Progenitor cell of endocrine pancreas (in vitro differentiated cells): Measurements from ENCODE around the gene CPNE4. TPM values are rescaled to one million over a fixed set of nuclear protein-coding genes. Genes with fewer than 3 reads are reported as not detected.
"Not testable (repeated sequence)": the region's sequence is repeated elsewhere in the genome, so short reads cannot be mapped to it uniquely, and the experiment has no call there.

Experiments used
- DNase-seq: peaks from one replicate; pipeline ENCODE4 v3.0.0; 2021; ENCODE audit warnings: low spot score; ENCODE audit not compliant: unreplicated experiment
- H3K27ac Mint-ChIP-seq: 2 replicates; pipeline ENCODE4 v1.8.0; 2021; ENCODE audit warnings: mild to moderate bottlenecking, moderate library complexity, mixed read lengths
- H3K27me3 Mint-ChIP-seq: 2 replicates; pipeline ENCODE4 v1.8.0; 2021; ENCODE audit warnings: mixed read lengths
- H3K36me3 Mint-ChIP-seq: 2 replicates; pipeline ENCODE4 v1.8.0; 2022; ENCODE audit warnings: mixed read lengths; ENCODE audit not compliant: insufficient read depth
- H3K4me1 Mint-ChIP-seq: 2 replicates; pipeline ENCODE4 v1.8.0; 2021; ENCODE audit warnings: low read depth, mixed read lengths
- H3K4me3 Mint-ChIP-seq: 2 replicates; pipeline ENCODE4 v1.8.0; 2021; ENCODE audit warnings: low read depth, mild to moderate bottlenecking, moderate library complexity, mixed read lengths
- H3K9me3 Mint-ChIP-seq: 2 replicates; pipeline ENCODE4 v1.8.0; 2021; ENCODE audit warnings: low read depth, mixed read lengths
- CTCF ChIP-seq: fragments of 200-600 bp; sonication (generic); IDR thresholded peaks from one replicate; pipeline ENCODE4 v1.5.0; 2021; ENCODE audit warnings: antibody characterized with exemption, mild to moderate bottlenecking; ENCODE audit not compliant: unreplicated experiment
- microRNA-seq: library from miRNA; unstranded; fragments of <30 nt; microRNA quantifications from one replicate; pipeline ENCODE4 v1.1.0, GENCODE V29; 2020; ENCODE audit warnings: borderline number of aligned reads; ENCODE audit not compliant: unreplicated experiment
- total RNA-seq: library from RNA; stranded (reverse); gene quantifications from 2 replicates; pipeline ENCODE4 v1.2.1, GENCODE V29; 2021

Gene CPNE4
- total RNA-seq, 1 donor from 2014 or later: 5.5 TPM

GRCh38 chr3:131491775-131492174 is 543.0 kb downstream of the CPNE4 start:
- Mint-ChIP-seq H3K27ac (no peak overlapping the region), H3K27me3 (no peaks in the 10 kb centered on the region), H3K36me3 (peaks cover 16% of the 10 kb centered on the region), H3K4me1 (no peaks in the 10 kb centered on the region), H3K4me3 (no peak overlapping the region), H3K9me3 (no peaks in the 10 kb centered on the region)
- TF ChIP-seq CTCF: no peak
- no peak for DNase-seq

- Mint-ChIP-seq H3K4me1 (no peaks in the 10 kb centered on the region), H3K27me3 (no peaks in the 10 kb centered on the region), H3K36me3 (peaks cover 16% of the 10 kb centered on the region), H3K9me3 (no peaks in the 10 kb centered on the region), H3K4me3 (no peak overlapping the region), H3K27ac (no peak overlapping the region)
- no peak for DNase-seq
- TF ChIP-seq CTCF: no peak
These were observed 543.7 kb downstream of the CPNE4 start for GRCh38 chr3:131491084-131491483.

- H3K4me1 Mint-ChIP-seq, DNase-seq, H3K9me3 Mint-ChIP-seq, H3K4me3 Mint-ChIP-seq, H3K27ac Mint-ChIP-seq, H3K27me3 Mint-ChIP-seq: not testable (repeated sequence)
- H3K36me3 Mint-ChIP-seq: peaks cover 12% of the 10 kb centered on the region
These were observed 548.3 kb downstream of the CPNE4 start for GRCh38 chr3:131486545-131486944.

GRCh38 chr3:131485119-131485518 is 549.7 kb downstream of the CPNE4 start:
- DNase-seq: no peak
- no peak for TF ChIP-seq CTCF
- Mint-ChIP-seq H3K9me3 (no peaks in the 10 kb centered on the region), H3K4me1 (no peaks in the 10 kb centered on the region), H3K4me3 (no peak overlapping the region), H3K27ac (no peak overlapping the region), H3K27me3 (no peaks in the 10 kb centered on the region), H3K36me3 (peaks cover 12% of the 10 kb centered on the region)

- Mint-ChIP-seq H3K27me3 (no peaks in the 10 kb centered on the region), H3K4me3 (no peak overlapping the region), H3K27ac (no peak overlapping the region), H3K4me1 (no peaks in the 10 kb centered on the region), H3K9me3 (no peaks in the 10 kb centered on the region), H3K36me3 (peaks cover 12% of the 10 kb centered on the region)
- DNase-seq: no peak
- no peak for TF ChIP-seq CTCF
These were observed 550.2 kb downstream of the CPNE4 start for GRCh38 chr3:131484496-131485111.

Small RNAs within 50 kb of the gene (microRNA-seq; reads per million reads assigned to microRNA genes)
- not detected for gene MIR5704
